ENCODE data around the gene SAMD4B. TPM values are rescaled to one million over a fixed set of nuclear protein-coding genes. Genes with fewer than 3 reads are reported as not detected.

Gene SAMD4B
- total and polyA plus RNA-seq, 10 of the 15 experiments (the other 5 are each of a cell fraction or from before 2014, with no cell fraction given), result 2.4 to 43.3 (median 23.9) TPM

DNA sequence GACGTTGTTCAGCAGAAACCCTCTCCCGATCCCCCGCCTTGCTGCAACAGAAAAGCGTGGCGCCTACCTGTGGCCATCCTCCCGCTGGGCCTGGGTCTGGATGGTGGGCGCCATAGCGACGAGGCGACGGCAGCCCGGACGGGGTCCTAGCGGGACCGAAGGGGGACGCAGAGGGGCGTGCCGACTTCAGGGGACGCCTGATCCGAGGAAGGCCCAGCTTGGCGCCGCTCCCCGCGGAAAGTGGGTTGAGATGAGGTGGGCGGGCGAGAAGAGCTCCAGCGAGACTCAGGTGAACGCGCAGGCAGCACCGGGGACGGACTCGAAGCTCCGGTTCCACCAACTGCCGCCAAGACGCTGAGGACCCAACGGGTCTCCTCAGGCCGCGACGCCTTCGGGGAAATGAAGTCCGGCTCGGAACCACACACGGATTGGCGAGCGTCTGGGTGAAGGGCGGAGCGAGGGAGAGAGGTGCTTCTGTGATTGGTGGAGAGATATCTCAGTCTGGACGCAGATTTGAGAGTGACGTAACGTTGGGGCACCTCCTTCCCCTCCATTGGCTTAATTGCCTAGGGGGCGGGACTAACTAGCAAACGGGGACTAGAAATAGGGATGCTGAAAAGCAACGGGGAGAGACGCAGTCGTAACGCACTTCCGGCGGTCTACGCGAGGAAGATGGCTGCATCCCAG is 48.7 kb downstream of the SAMD4B start, which contains the start of the genes MED29 and PAF1 (continued):
- TF ChIP-seq, protein P1, sequence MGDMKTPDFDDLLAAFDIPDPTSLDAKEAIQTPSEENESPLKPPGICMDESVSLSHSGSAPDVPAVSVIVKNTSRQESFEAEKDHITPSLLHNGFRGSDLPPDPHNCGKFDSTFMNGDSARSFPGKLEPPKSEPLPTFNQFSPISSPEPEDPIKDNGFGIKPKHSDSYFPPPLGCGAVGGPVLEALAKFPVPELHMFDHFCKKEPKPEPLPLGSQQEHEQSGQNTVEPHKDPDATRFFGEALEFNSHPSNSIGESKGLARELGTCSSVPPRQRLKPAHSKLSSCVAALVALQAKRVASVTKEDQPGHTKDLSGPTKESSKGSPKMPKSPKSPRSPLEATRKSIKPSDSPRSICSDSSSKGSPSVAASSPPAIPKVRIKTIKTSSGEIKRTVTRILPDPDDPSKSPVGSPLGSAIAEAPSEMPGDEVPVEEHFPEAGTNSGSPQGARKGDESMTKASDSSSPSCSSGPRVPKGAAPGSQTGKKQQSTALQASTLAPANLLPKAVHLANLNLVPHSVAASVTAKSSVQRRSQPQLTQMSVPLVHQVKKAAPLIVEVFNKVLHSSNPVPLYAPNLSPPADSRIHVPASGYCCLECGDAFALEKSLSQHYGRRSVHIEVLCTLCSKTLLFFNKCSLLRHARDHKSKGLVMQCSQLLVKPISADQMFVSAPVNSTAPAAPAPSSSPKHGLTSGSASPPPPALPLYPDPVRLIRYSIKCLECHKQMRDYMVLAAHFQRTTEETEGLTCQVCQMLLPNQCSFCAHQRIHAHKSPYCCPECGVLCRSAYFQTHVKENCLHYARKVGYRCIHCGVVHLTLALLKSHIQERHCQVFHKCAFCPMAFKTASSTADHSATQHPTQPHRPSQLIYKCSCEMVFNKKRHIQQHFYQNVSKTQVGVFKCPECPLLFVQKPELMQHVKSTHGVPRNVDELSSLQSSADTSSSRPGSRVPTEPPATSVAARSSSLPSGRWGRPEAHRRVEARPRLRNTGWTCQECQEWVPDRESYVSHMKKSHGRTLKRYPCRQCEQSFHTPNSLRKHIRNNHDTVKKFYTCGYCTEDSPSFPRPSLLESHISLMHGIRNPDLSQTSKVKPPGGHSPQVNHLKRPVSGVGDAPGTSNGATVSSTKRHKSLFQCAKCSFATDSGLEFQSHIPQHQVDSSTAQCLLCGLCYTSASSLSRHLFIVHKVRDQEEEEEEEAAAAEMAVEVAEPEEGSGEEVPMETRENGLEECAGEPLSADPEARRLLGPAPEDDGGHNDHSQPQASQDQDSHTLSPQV (IDR thresholded peaks at IDR 0.05), result peak; percentile 62; the same call in 1 of the 2 replicates
- no peak for TF ChIP-seq EGR1 (IDR thresholded peaks at IDR 0.05; ENCODE audit: borderline replicate concordance in 1 of 2, low read depth in 2 of 2, low read length in 2 of 2)
- peak; percentile 29; the same call in 1 of the 2 replicates for TF ChIP-seq JUND (IDR thresholded peaks at IDR 0.05; ENCODE audit: low read depth, low read length)
- TF ChIP-seq BRCA1 (IDR thresholded peaks at IDR 0.05; ENCODE audit: low read depth, low read length), result no peak
- 0 out of 2 replicates have a peak, but pooled peaks have one; percentile 17 for TF ChIP-seq NR2C1 (IDR thresholded peaks at IDR 0.05)
- TF ChIP-seq, protein P2, sequence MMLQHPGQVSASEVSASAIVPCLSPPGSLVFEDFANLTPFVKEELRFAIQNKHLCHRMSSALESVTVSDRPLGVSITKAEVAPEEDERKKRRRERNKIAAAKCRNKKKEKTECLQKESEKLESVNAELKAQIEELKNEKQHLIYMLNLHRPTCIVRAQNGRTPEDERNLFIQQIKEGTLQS (IDR thresholded peaks at IDR 0.05; ENCODE audit: borderline replicate concordance, extremely low read depth, low read depth, low read length), result no peak
- TF ChIP-seq, protein P3, sequence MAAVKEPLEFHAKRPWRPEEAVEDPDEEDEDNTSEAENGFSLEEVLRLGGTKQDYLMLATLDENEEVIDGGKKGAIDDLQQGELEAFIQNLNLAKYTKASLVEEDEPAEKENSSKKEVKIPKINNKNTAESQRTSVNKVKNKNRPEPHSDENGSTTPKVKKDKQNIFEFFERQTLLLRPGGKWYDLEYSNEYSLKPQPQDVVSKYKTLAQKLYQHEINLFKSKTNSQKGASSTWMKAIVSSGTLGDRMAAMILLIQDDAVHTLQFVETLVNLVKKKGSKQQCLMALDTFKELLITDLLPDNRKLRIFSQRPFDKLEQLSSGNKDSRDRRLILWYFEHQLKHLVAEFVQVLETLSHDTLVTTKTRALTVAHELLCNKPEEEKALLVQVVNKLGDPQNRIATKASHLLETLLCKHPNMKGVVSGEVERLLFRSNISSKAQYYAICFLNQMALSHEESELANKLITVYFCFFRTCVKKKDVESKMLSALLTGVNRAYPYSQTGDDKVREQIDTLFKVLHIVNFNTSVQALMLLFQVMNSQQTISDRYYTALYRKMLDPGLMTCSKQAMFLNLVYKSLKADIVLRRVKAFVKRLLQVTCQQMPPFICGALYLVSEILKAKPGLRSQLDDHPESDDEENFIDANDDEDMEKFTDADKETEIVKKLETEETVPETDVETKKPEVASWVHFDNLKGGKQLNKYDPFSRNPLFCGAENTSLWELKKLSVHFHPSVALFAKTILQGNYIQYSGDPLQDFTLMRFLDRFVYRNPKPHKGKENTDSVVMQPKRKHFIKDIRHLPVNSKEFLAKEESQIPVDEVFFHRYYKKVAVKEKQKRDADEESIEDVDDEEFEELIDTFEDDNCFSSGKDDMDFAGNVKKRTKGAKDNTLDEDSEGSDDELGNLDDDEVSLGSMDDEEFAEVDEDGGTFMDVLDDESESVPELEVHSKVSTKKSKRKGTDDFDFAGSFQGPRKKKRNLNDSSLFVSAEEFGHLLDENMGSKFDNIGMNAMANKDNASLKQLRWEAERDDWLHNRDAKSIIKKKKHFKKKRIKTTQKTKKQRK (IDR thresholded peaks at IDR 0.05; ENCODE audit: low read depth, low read length), result peak; percentile 81
- no peak for TF ChIP-seq TCF7 (IDR thresholded peaks at IDR 0.05; ENCODE audit: borderline replicate concordance)
- peak; percentile 88 for TF ChIP-seq RELA (IDR thresholded peaks at IDR 0.05; ENCODE audit: borderline replicate concordance, partially characterized antibody)
- TF ChIP-seq POLR2AphosphoS5 (IDR thresholded peaks at IDR 0.05; ENCODE audit: low read length), result peak; percentile 98
- peak; percentile 95 for TF ChIP-seq CREB1 (IDR thresholded peaks at IDR 0.05; ENCODE audit: low read depth)
- peak; percentile 50; the same call in 1 of the 2 replicates for TF ChIP-seq PAX5 (IDR thresholded peaks at IDR 0.05; ENCODE audit: borderline replicate concordance, low read depth, low read length)
- no peak for TF ChIP-seq RCOR1 (conservative IDR thresholded peaks at IDR 0.05; ENCODE audit: low read depth, low read length)
- peak; percentile 76 for TF ChIP-seq RFX5 (IDR thresholded peaks at IDR 0.05; ENCODE audit: low read depth, low read length)
- TF ChIP-seq, protein P4, sequence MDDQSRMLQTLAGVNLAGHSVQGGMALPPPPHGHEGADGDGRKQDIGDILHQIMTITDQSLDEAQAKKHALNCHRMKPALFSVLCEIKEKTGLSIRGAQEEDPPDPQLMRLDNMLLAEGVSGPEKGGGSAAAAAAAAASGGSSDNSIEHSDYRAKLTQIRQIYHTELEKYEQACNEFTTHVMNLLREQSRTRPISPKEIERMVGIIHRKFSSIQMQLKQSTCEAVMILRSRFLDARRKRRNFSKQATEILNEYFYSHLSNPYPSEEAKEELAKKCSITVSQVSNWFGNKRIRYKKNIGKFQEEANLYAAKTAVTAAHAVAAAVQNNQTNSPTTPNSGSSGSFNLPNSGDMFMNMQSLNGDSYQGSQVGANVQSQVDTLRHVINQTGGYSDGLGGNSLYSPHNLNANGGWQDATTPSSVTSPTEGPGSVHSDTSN (IDR thresholded peaks at IDR 0.05; ENCODE audit: insufficient replicate concordance, low read depth, low read length), result peak; percentile 94
- TF ChIP-seq, protein P5, sequence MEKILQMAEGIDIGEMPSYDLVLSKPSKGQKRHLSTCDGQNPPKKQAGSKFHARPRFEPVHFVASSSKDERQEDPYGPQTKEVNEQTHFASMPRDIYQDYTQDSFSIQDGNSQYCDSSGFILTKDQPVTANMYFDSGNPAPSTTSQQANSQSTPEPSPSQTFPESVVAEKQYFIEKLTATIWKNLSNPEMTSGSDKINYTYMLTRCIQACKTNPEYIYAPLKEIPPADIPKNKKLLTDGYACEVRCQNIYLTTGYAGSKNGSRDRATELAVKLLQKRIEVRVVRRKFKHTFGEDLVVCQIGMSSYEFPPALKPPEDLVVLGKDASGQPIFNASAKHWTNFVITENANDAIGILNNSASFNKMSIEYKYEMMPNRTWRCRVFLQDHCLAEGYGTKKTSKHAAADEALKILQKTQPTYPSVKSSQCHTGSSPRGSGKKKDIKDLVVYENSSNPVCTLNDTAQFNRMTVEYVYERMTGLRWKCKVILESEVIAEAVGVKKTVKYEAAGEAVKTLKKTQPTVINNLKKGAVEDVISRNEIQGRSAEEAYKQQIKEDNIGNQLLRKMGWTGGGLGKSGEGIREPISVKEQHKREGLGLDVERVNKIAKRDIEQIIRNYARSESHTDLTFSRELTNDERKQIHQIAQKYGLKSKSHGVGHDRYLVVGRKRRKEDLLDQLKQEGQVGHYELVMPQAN (conservative IDR thresholded peaks at IDR 0.05), result peak; percentile 92
- TF ChIP-seq SMARCA5 (IDR thresholded peaks at IDR 0.05), result peak; percentile 79; the same call in 1 of the 2 replicates
- TF ChIP-seq NFXL1 (IDR thresholded peaks at IDR 0.05; ENCODE audit: borderline replicate concordance), result no peak
- TF ChIP-seq NBN (IDR thresholded peaks at IDR 0.05), result peak; percentile 85; the same call in 1 of the 2 replicates
